ENCODE measurements around the gene AMOTL2. TPM values are rescaled to one million over a fixed set of nuclear protein-coding genes. Genes with fewer than 3 reads are reported as not detected.
A peak's percentile ranks its signal among the peaks of the same experiment; 100 is the strongest.

Gene AMOTL2
- total RNA-seq, 1 donor from 2014 or later, result 41.6 TPM

GRCh38 chr3:134378818-134379217, 4.6 kb upstream of the AMOTL2 start:
- peak in 1 of 2 donors; percentile 24 for DNase-seq (ENCODE audit: low read depth in 2 of 2)

DNA sequence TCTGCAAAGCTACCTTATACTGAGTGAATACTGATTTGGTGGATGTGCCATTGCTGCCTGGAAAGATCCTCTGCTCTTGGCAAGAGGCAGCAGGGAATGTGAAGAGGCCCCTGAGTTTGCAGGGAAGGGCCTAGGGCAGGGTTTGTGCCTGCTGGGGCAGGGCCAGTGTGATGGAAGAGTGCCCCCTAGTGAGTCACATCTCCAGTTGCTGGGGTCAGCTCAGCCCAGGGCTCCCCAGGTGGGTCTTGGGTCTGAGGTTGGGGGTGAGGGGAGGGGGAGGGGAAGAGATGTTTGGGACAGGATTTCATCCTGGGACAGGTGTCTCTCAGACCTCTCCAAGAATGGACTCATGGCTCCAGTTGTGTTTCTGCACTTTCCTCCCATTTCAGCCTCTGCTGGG, 4.1 kb upstream of the AMOTL2 start:
- DNase-seq (ENCODE audit: low read depth in 2 of 2), result peak; percentile 25 to 60

DNA sequence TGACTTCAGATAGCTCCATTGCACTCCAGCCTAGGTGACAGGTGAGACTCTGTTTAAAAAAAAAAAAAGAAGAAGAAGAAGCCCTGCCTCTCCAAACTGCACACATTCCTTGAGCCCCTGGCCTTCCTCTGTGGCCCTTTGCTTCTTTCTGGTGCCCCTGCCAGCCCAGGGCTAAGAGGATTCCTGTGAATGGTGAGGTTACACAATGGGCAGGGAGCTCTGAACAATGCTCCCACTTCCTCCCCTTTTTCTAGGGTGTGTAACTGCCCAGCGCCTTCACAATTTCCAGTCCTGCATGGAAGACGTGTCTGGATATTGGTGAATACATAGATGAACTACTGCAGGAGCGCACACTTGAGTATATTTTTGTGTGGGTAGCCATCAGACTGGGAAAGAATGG, 3.6 kb upstream of the AMOTL2 start:
- DNase-seq (ENCODE audit: low read depth in 2 of 2), result peak in 1 of 2 donors; percentile 19

GRCh38 chr3:134376786-134377426, 2.7 kb upstream of the AMOTL2 start:
- DNase-seq (ENCODE audit: low read depth in 2 of 2), result no peak

DNA sequence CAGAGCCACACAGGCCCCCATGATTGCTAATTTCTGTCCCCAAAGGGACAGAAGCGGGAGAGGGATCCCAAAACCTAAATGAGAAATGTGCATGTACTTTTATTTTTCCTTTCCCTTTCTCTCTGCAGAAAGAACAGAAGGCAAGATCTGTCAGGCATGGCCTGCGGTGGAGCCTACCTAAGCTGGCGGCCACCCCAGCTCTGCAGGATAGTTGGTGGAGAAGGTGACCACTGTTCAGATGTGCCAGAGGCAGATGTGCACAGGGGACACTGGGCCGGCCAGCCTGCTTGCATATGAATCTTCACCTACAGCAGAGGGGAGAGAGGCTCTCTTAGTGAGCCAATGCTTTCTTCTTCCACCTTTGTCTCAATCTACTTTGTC, 2.1 kb upstream of the AMOTL2 start:
- no peak for DNase-seq (ENCODE audit: low read depth in 2 of 2)

- DNase-seq (ENCODE audit: low read depth in 2 of 2), result no peak
Observed at GRCh38 chr3:134375582-134376384, 1.5 kb upstream of the AMOTL2 start.

DNA sequence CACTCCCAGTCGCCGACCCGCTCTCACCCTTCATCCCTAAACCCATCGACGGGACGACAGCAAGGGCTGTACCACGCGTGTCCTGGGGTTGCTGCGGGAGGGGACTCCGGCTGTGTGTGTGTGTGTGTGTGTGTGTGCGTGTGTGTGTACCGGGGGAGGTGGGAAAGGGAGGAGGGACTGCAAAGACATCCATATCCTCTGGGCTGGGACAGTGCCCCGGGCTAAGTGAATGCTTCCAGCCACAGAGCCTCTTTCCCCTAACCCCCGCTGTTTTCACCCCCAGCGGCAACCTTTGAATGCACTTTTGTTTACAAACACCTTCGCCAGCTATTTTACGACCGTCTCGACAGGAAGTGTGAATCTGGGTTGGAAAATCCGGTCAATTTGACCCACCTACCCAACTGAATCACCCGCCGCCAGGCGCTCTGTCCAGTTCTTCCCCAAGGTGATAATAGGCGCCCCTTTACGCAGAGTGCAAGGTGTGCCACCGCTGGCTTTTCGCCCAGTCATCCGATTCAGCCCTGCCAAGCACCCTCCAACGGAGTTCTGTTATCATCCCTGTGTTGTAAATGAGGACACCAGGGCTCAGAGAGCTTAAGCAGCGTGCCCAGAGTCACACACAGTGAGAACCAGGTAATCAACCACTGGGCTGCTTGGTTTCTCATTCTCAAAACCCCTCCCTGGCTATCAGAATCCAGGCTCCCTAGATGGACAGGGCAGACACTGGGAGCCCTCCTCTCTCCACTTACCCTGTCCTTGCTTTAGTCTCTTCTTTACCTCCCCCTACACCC, 739 bp upstream of the AMOTL2 start:
- peak; percentile 59 to 69 for DNase-seq (ENCODE audit: low read depth in 2 of 2)

DNA sequence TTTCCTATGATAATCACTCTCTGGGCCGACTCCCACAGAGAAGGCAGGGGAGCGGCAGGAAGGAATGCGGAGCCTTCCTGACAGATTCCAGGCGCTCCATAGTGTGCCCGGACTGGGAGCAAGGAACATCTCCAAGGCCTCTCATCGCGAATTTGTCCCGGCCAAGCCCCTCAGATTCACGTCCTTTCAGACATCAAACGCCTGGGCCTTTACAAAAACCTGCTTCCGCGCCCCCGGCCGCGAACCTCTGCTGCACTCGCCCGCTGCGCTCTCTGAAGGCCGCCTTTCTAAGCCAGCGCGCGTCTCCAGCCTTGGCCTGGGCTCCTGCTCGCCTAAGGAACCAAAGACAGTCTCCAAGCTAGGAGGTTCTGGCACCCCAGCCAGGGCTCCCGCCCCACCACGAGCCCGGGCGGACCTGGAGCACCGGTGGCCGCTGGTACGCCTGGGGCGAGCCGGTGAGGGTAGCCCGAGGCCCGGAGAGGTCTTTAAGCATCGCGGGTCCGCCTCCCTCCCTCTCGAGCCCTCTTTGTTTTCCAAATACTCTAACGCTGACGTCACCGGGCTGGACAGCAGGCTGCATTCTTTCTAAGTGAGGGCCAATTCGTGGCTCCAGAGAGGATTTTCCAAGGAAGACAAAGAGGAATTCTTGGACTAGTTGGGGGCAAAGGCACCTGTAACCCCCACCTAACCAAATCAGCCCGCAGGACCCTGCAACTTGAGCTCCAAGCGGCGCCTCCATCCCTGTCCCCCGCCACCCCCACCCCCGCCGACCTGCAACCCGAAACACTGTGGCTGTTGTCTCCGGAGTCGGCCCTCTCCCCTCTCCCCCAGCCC, 759 bp downstream of the AMOTL2 start:
- DNase-seq (ENCODE audit: low read depth in 2 of 2), result peak; percentile 62 to 89

- DNase-seq (ENCODE audit: low read depth in 2 of 2), result peak in 1 of 2 donors; percentile 21
Observed at GRCh38 chr3:134372396-134373270, 1.6 kb downstream of the AMOTL2 start.

DNA sequence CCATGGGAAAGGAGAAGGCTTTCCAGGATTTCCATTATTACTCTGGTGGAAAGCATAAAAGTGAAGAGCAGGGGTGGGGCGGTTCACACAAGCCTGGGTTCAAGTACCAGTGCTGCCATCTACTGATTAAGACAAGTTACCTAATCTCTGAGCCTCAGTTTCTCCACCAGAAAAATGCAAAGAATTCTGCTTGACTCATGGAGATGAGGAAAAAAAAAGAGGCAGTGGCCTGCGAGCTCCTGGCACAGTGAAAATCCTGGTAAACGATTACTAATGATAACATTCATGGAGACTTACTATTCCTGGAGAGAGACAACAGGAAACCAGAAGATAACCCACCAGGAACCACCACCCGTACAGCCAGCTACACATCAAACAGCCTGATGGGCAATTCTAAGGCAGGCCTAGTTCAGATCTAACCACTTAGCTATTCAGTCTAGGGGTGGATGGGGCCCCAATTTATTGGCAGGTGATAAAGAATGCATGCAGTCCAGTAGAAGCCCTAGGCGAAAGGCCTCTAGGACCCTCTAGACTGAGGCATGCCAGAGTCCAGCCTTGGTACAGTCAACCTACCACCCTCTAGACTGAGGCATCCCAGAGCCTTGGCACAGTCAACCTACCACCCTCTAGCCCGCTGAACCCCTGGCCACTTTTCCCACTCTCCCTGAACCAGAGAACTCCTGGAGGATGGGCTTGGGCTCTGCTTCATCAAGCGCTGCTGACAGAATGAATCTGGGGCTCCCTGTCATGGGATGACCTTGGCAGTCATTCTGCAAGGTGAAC, 2.5 kb downstream of the AMOTL2 start:
- DNase-seq (ENCODE audit: low read depth in 2 of 2), result peak in 1 of 2 donors; percentile 36

DNA sequence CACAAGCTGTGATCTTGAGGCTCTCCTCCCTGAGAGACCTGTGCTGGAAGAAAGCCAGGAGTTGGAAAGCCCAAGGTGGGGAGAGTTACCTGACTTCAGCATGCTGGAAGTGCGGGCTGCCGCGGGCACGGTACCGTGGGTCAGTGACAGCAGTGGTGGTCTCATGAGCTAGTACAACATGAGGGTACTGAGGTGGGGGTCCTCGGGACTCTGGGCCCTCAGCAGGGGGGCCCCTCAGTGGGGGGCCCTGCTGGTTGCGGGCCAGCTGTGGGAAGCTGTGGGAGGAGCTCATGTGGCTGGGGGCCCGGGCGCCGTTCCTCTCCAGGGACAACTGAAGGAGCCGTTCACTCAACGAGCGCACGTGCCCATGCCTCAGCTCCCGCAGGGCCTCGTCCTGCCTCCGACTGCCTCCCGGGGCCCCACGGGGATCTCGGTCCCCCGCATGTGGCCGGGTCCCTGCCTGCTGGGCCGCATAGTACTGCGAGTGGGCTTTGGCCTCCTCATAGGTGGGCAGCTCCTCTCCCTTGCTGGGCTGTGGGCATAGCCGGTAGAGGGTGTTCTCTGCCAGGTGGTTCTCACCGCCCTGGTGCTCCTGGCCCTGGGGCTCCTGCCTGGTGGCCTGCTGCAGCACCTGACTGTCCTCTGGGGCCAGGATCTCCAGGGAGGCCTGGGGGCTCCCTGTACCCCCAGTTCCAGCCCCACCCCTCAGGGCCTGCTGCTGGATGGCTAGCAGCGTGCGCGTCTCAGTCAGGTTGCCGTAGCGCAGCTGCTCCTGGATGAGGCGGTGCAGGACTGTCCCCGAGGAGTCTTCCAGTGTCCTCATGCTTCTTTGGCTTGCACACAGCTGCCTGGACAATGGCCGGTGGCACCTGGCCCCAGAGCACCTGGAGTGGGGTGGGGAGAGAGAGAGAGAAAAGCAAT, 3.4 kb downstream of the AMOTL2 start:
- DNase-seq (ENCODE audit: low read depth in 2 of 2), result no peak

- DNase-seq (ENCODE audit: low read depth in 2 of 2), result peak in 1 of 2 donors; percentile 37
Observed at GRCh38 chr3:134369861-134370596, 4.2 kb downstream of the AMOTL2 start.

DNA sequence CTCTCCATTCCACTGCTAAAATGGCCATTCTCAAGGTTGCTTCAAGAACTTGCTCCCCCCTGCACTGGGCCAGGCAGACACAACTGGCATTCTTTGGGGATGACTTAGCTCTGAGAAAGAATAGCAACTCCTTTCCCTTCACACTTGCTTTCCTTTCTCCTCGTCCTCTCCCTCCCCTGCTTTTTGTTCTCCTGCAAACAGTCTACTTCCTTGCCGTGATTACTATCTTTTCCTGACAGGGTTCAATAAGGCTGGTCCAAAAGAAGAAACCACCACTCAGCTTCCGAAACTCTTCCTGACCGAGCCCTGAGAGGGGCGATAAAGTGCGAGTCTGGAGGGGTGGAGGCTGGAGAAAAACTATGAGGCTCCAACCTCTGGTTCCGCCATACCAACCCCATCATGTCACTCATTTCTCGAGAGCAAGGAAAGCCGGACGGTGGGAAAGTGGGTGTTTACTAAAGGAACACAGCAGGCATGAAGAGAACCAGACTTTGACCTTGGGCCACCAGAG, 5.0 kb downstream of the AMOTL2 start:
- DNase-seq (ENCODE audit: low read depth in 2 of 2), result peak in 1 of 2 donors; percentile 91

DNA sequence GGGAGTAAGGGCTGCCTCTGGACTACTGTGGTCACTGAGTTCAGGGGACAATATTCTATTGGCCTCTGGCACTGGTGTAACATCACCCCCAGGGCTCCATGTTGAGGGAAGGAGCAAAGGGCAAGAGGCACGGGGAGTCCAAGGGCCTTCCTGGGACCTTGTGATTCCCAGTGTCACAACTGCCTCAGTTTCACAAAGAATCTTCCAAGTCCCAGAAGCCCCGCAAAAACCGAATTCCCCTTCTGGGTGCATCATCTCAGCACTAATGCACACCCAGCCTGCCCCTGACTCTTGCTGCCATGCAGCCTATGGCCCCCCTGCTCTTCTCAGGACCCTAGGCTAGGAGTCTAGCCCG, 5.5 kb downstream of the AMOTL2 start:
- DNase-seq (ENCODE audit: low read depth in 2 of 2), result no peak

DNA sequence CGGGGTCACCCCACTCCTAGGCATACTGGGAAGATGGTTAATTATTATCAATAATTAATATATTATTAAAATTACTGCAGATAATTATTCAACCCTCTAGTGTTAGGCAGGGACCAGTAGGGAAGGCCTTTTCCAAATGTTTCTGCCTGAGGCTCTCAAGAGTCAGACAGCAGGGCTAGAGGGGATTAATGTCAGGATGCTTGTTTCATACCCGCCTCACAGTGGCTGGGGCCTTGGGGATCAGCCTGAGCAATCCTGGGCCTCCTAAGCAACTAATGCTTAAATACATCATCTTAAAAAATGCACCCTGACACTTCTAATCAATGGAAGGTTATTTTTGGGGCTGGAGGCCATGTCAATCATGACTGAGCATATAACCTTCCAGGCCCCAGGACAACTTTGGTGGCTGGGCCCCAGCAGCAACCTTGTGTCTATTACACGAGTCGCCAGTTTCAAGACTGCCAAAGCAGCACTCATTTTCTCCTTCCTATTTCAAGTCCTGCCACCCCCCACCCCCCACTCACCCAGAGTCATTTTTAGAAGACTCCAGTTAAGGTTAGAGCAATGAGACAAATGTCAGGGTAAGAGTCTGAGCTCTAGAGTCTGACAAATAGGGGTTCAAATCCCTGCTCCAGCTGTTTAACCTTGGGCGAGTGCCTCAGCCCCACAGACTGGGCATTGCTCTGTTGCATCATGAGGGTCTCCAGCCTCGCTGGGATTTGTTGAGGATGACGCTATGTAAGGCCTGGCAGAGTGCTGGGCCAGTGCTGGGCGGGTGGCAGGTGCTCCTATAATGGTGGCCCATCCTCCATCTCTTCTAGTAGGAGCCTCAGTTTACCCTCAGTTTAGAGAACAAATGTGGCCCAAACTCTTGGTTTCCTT, 6.1 kb downstream of the AMOTL2 start:
- DNase-seq (ENCODE audit: low read depth in 2 of 2), result no peak

- DNase-seq (ENCODE audit: low read depth in 2 of 2), result no peak
Observed at GRCh38 chr3:134366928-134367811, 7.1 kb downstream of the AMOTL2 start.
